HepG2 (cell line): Measurements from ENCODE around the gene ACACA.

Experiments used
- CTCF ChIP-seq: sonication (generic); formaldehyde crosslinking; IDR thresholded peaks from 2 replicates; pipeline ENCODE4 v1.5.0; 2020; ENCODE audit warnings: mild to moderate bottlenecking, missing genetic modification reagents, moderate library complexity
- EP300 ChIP-seq, 3 experiments: sonication (generic) in 1 of 3; formaldehyde crosslinking in 1 of 3; IDR thresholded peaks; 2 replicates each; pipeline versions ENCODE4 v1.5.1 to v1.6.1; 2011 to 2020; ENCODE audit warnings: low read depth in 2 of 3, low read length in 2 of 3, borderline replicate concordance in 1 of 3, improper control_type of control experiment in 1 of 3, mild to moderate bottlenecking in 1 of 3, missing genetic modification reagents in 1 of 3, moderate library complexity in 1 of 3
- TSC22D2 ChIP-seq: sonication (generic); formaldehyde crosslinking; IDR thresholded peaks from 2 replicates; pipeline ENCODE4 v1.5.1; 2020; ENCODE audit warnings: missing genetic modification reagents, mild to moderate bottlenecking, borderline replicate concordance
- ZBTB10 ChIP-seq: sonication (generic); formaldehyde crosslinking; IDR thresholded peaks from 2 replicates; pipeline ENCODE4 v1.4.0; 2020; ENCODE audit warnings: missing genetic modification reagents, borderline replicate concordance
- ZNF18 ChIP-seq: sonication (generic); formaldehyde crosslinking; IDR thresholded peaks from 2 replicates; pipeline ENCODE4 v1.8.0; 2022; ENCODE audit warnings: mild to moderate bottlenecking, missing genetic modification reagents; ENCODE audit not compliant: insufficient replicate concordance
- ZNF562 ChIP-seq: sonication (generic); formaldehyde crosslinking; IDR thresholded peaks from 2 replicates; pipeline ENCODE4 v1.8.0; 2022; ENCODE audit warnings: missing genetic modification reagents, borderline replicate concordance

- TF ChIP-seq CTCF (CRISPR knock-in tag) (no peak), TSC22D2 (CRISPR knock-in tag) (no peak), EP300 (IDR thresholded peaks at IDR 0.05; ENCODE audit: low read depth in 2 of 2, low read length in 2 of 2) (no peak), EP300 (CRISPR knock-in tag; IDR thresholded peaks at IDR 0.05; ENCODE audit: borderline replicate concordance) (no peak), ZNF562 (no peak), ZBTB10 (CRISPR knock-in tag) (no peak), ZNF18 (CRISPR knock-in tag) (no peak)
Measured at GRCh38 chr17:37088913-37089312, 317.7 kb downstream of the ACACA start.
